HepG2 (cell line): Measurements from ENCODE around the gene ETF1. TPM values are rescaled to one million over a fixed set of nuclear protein-coding genes. Genes with fewer than 3 reads are reported as not detected.
A peak's percentile ranks its signal among the peaks of the same experiment; 100 is the strongest.

Experiments
- BATF2 ChIP-seq: sonication (generic); formaldehyde crosslinking; IDR thresholded peaks from 2 replicates; pipeline ENCODE4 v1.8.0; 2022; ENCODE audit warnings: mild to moderate bottlenecking, missing genetic modification reagents, moderate library complexity
- FOSL1 ChIP-seq: sonication (generic); formaldehyde crosslinking; IDR thresholded peaks from 2 replicates; pipeline ENCODE4 v1.9.0; 2021; ENCODE audit warnings: missing genetic modification reagents, borderline replicate concordance
- FOXA1 ChIP-seq, 2 experiments: fragments of 450-650 bp in 1 of 2; sonication (generic) in 1 of 2; formaldehyde crosslinking in 1 of 2; IDR thresholded peaks; 2 replicates each; pipeline versions ENCODE4 v1.4.0 to v1.6.1; 2016 to 2020; ENCODE audit warnings: missing genetic modification reagents in 1 of 2
- GABPA ChIP-seq, 2 experiments: IDR thresholded peaks; 2 replicates each; pipeline ENCODE4 v1.6.1; 2011 to 2016; ENCODE audit warnings: low read depth in 2 of 2, low read length in 1 of 2, missing biosample characterization in 1 of 2, missing genetic modification characterization in 1 of 2
- HOMEZ ChIP-seq: IDR thresholded peaks from 2 replicates; pipeline ENCODE4 v1.6.1; 2016; ENCODE audit warnings: low read depth
- KLF11 ChIP-seq: IDR thresholded peaks from 2 replicates; pipeline ENCODE4 v1.6.1; 2016; ENCODE audit warnings: missing compliant biosample characterization
- NFRKB ChIP-seq: fragments of 450-650 bp; IDR thresholded peaks from 2 replicates; pipeline ENCODE4 v1.6.1; 2017
- RARA ChIP-seq: IDR thresholded peaks from 2 replicates; pipeline ENCODE4 v1.6.1; 2016; ENCODE audit warnings: missing genetic modification reagents, missing compliant biosample characterization
- SNAPC4 ChIP-seq: sonication (generic); formaldehyde crosslinking; IDR thresholded peaks from 2 replicates; pipeline ENCODE4 v1.4.0; 2020; ENCODE audit warnings: mild to moderate bottlenecking, missing genetic modification reagents
- THYN1 ChIP-seq: sonication (generic); formaldehyde crosslinking; IDR thresholded peaks from 2 replicates; pipeline ENCODE4 v1.8.1; 2023; ENCODE audit warnings: low read depth, mild to moderate bottlenecking, moderate library complexity, missing genetic modification reagents, borderline replicate concordance
- ZEB1 ChIP-seq: IDR thresholded peaks from 2 replicates; pipeline ENCODE4 v1.6.1; 2012; ENCODE audit warnings: mild to moderate bottlenecking, low read depth, inconsistent platforms; ENCODE audit not compliant: insufficient replicate concordance
- ZIK1 ChIP-seq: sonication (generic); formaldehyde crosslinking; IDR thresholded peaks from 2 replicates; pipeline ENCODE4 v1.5.0; 2020; ENCODE audit warnings: mild to moderate bottlenecking, low read depth, missing genetic modification reagents, borderline replicate concordance
- ZNF275 ChIP-seq: sonication (generic); formaldehyde crosslinking; IDR thresholded peaks from 2 replicates; pipeline ENCODE4 v1.8.0; 2022; ENCODE audit warnings: missing genetic modification reagents, mild to moderate bottlenecking, inconsistent platforms, borderline replicate concordance
- ZNF460 ChIP-seq: sonication (generic); formaldehyde crosslinking; IDR thresholded peaks from 2 replicates; pipeline ENCODE4 v1.5.1; 2020; ENCODE audit warnings: missing genetic modification reagents, mild to moderate bottlenecking, borderline replicate concordance
- ZNF562 ChIP-seq: sonication (generic); formaldehyde crosslinking; IDR thresholded peaks from 2 replicates; pipeline ENCODE4 v1.8.0; 2022; ENCODE audit warnings: missing genetic modification reagents, borderline replicate concordance
- ZNF577 ChIP-seq: sonication (generic); formaldehyde crosslinking; IDR thresholded peaks from 2 replicates; pipeline ENCODE4 v1.4.0; 2020; ENCODE audit warnings: mild to moderate bottlenecking, low read depth, missing genetic modification reagents, borderline replicate concordance
- ZNF597 ChIP-seq: sonication (generic); formaldehyde crosslinking; IDR thresholded peaks from 2 replicates; pipeline ENCODE4 v1.5.0; 2020; ENCODE audit warnings: missing genetic modification reagents
- ZNF773 ChIP-seq: sonication (generic); formaldehyde crosslinking; IDR thresholded peaks from 2 replicates; pipeline ENCODE4 v1.4.0; 2020; ENCODE audit warnings: missing genetic modification reagents, borderline replicate concordance
- polyA plus RNA-seq, 8 experiments: library from polyadenylated mRNA; depleted of rRNA in 3 of 8; stranded (reverse) in 7 of 8; unstranded in 1 of 8; fragments of >200 nt; fragmentation: Illumina TruSeq in 4 of 8; extraction: Trizol in 4 of 8; gene quantifications; 2 replicates each; pipeline versions ENCODE4 v1.2.1 to v1.2.3, GENCODE V29; 2011 to 2016; ENCODE audit warnings: low read depth in 4 of 8, missing spikeins in 1 of 8, mixed read lengths in 1 of 8; ENCODE audit not compliant: insufficient read depth in 1 of 8
- total RNA-seq, 5 experiments: library from RNA; depleted of rRNA; stranded (reverse); fragments of >200 nt; fragmentation: Illumina TruSeq; extraction: Trizol; gene quantifications; 2 replicates each; pipeline ENCODE4 v1.2.3, GENCODE V29; 2016; ENCODE audit warnings: low read depth in 1 of 5

The ETF1 gene
- total and polyA plus RNA-seq, 2 of the 13 experiments (the other 11 are each of a cell fraction or from before 2014, with no cell fraction given) = 52.1 to 184 TPM

- TF ChIP-seq SNAPC4 (CRISPR knock-in tag) (peak; percentile 57; the same call in 1 of the 2 replicates), KLF11 (CRISPR knock-in tag) (0 out of 2 replicates have a peak, but pooled peaks have one; percentile 63), BATF2 (peak; percentile 85), HOMEZ (0 out of 2 replicates have a peak, but pooled peaks have one; percentile 32), NFRKB (0 out of 2 replicates have a peak, but pooled peaks have one; percentile 29), ZNF562 (CRISPR knock-in tag) (no peak; the same call in 1 of the 2 replicates), RARA (CRISPR knock-in tag) (0 out of 2 replicates have a peak, but pooled peaks have one; percentile 35), ZNF773 (CRISPR knock-in tag) (peak; percentile 93), FOXA1 (IDR thresholded peaks at IDR 0.05) (no peak), FOXA1 (CRISPR knock-in tag; IDR thresholded peaks at IDR 0.05) (0 out of 2 replicates have a peak, but pooled peaks have one; percentile 31), FOSL1 (CRISPR knock-in tag) (no peak), ZNF577 (CRISPR knock-in tag) (no peak), ZNF460 (no peak), THYN1 (CRISPR knock-in tag) (no peak), ZEB1 (no peak), ZNF275 (CRISPR knock-in tag) (peak; percentile 76; the same call in 1 of the 2 replicates), GABPA (IDR thresholded peaks at IDR 0.05; ENCODE audit: low read depth, low read length) (0 out of 2 replicates have a peak, but pooled peaks have one; percentile 9), GABPA (CRISPR knock-in tag; IDR thresholded peaks at IDR 0.05; ENCODE audit: low read depth) (peak; percentile 83), ZNF597 (CRISPR knock-in tag) (no peak), ZIK1 (CRISPR knock-in tag) (peak; percentile 29; the same call in 1 of the 2 replicates)
Measured at GRCh38 chr5:138575194-138576015, 32.4 kb upstream of the ETF1 start, which contains the start of gene HSPA9 (continued).
